ENCODE data around the gene CAMTA1.

DNA sequence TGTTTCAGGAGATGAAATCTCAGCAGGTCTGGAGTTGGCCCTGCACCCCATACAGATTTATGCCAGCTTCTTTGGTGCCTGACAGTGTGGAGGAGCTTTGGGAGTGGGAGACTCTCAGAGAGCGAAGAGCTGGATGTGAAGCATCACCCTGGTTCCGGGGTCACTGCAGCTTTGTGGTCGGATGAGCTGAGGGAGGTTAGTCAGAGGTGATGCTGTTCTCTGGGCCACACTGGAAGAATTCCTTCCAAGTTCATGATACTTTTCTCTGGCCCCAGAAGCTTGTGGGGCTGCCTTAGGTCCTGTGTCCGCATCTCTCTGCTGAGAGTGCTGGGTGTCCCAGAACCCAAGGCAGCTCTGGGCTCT is 467.8 kb downstream of the CAMTA1 start:
- TF ChIP-seq, protein P1, sequence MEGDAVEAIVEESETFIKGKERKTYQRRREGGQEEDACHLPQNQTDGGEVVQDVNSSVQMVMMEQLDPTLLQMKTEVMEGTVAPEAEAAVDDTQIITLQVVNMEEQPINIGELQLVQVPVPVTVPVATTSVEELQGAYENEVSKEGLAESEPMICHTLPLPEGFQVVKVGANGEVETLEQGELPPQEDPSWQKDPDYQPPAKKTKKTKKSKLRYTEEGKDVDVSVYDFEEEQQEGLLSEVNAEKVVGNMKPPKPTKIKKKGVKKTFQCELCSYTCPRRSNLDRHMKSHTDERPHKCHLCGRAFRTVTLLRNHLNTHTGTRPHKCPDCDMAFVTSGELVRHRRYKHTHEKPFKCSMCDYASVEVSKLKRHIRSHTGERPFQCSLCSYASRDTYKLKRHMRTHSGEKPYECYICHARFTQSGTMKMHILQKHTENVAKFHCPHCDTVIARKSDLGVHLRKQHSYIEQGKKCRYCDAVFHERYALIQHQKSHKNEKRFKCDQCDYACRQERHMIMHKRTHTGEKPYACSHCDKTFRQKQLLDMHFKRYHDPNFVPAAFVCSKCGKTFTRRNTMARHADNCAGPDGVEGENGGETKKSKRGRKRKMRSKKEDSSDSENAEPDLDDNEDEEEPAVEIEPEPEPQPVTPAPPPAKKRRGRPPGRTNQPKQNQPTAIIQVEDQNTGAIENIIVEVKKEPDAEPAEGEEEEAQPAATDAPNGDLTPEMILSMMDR (optimal IDR thresholded peaks at IDR 0.05 in 1 of 3, IDR thresholded peaks at IDR 0.05 in 1 of 3, conservative IDR thresholded peaks at IDR 0.05 in 1 of 3; ENCODE audit: extremely low read depth in 1 of 3, insufficient read depth in 2 of 3, low read length in 3 of 3): no peak
- no peak for TF ChIP-seq EZH2 (IDR thresholded peaks at IDR 0.05; ENCODE audit: low read length)

Data from keratinocyte (primary cell).